ENCODE results near the gene AP1S3. TPM values are rescaled to one million over a fixed set of nuclear protein-coding genes. Genes with fewer than 3 reads are reported as not detected.

The AP1S3 gene
- total and polyA plus RNA-seq, 2 donors (not counting 3 experiments of a cell fraction or from before 2014, with no cell fraction given) = 0.69 to 3.8 TPM

- Histone ChIP-seq H3K4me3 (replicated peaks in 1 of 3; ENCODE audit: insufficient read depth in 1 of 3, low read depth in 1 of 3, low read length in 3 of 3) (no peak overlapping the region), H4K20me1 (replicated peaks; ENCODE audit: control insufficient read depth, extremely low read depth, insufficient read depth, low read length) (no peaks in the 10 kb centered on the region), H3K79me2 (ENCODE audit: control insufficient read depth, insufficient read depth, low read length) (no peaks in the 10 kb centered on the region), H3K4me1 (ENCODE audit: control insufficient read depth, extremely low read depth, insufficient read depth, low read length) (no peaks in the 10 kb centered on the region), H3K27me3 (ENCODE audit: control insufficient read depth in 2 of 2, insufficient read depth in 2 of 2, low read length in 2 of 2) (no peaks in the 10 kb centered on the region), H2AFZ (ENCODE audit: low read depth, low read length) (no peak overlapping the region), H3K4me2 (ENCODE audit: insufficient read depth, low read length) (no peak overlapping the region), H3K27ac (ENCODE audit: insufficient read depth, low read depth, low read length) (no peak overlapping the region), H3K36me3 (ENCODE audit: control insufficient read depth in 2 of 2, extremely low read depth in 1 of 2, insufficient read depth in 2 of 2, low read length in 2 of 2) (no peaks in the 10 kb centered on the region), H3K9me1 (replicated peaks; ENCODE audit: control insufficient read depth, extremely low read depth, insufficient read depth, low read length) (peaks cover 2% of the 10 kb centered on the region), H3K9me3 (replicated peaks; ENCODE audit: control insufficient read depth, insufficient read depth, low read length) (no peaks in the 10 kb centered on the region), H3K9ac (replicated peaks; ENCODE audit: extremely low read depth, insufficient read depth, low read length) (no peak overlapping the region)
- no TSS peak for BruUV-seq (replicated peaks)
- ChIA-PET CTCF (no interaction called here), POLR2A (no interaction called here)
- TF ChIP-seq POLR2A (IDR thresholded peaks at IDR 0.05; ENCODE audit: low read depth, low read length) = no peak
- TF ChIP-seq JUN (IDR thresholded peaks at IDR 0.05; ENCODE audit: borderline replicate concordance, insufficient read depth, insufficient read length, low read depth) = no peak
- no peak for TF ChIP-seq POLR2AphosphoS5 (IDR thresholded peaks at IDR 0.05; ENCODE audit: insufficient read depth, low read depth, low read length)
- TF ChIP-seq CTCF (IDR thresholded peaks at IDR 0.05; ENCODE audit: extremely low read depth in 1 of 2, insufficient read depth in 1 of 2, low read depth in 1 of 2, low read length in 2 of 2) = no peak
- FAIRE-seq (no peak), DNase-seq (ENCODE audit: low read depth, low spot score) (no peak)
- intact Hi-C loops (cut with micrococcal nuclease) (no loop called here), dilution Hi-C loops (cut with MboI; ENCODE audit: extremely low pct_ligation_motif_present, low sequenced_read_pairs) (no loop called here)
These were observed 53.1 kb downstream of the AP1S3 start for GRCh38 chr2:223784221-223784772.

DNA sequence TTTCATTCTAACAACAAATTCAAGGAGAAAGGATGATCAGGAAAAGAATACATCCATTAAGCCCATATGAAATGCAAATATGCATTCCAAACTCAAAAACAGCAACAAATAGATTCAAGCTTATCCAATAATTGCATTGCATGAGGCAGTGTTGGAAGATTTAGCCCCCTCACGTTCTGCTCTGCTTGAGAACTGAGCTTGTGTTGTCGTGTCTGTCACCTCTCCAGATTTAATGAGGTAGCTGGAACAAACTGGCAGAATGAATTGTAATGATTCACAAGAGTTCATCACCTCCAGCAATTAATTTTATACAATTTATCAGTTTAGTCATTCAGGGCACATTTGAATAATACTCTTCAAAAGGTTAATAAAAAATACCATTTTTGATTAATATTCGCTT, 54.8 kb downstream of the AP1S3 start:
- dilution Hi-C loops (cut with MboI; ENCODE audit: extremely low pct_ligation_motif_present, low sequenced_read_pairs) (no loop called here), intact Hi-C loops (cut with micrococcal nuclease) (no loop called here)
- Histone ChIP-seq H4K20me1 (replicated peaks; ENCODE audit: control insufficient read depth, extremely low read depth, insufficient read depth, low read length) (no peaks in the 10 kb centered on the region), H3K4me1 (ENCODE audit: control insufficient read depth, extremely low read depth, insufficient read depth, low read length) (no peaks in the 10 kb centered on the region), H2AFZ (ENCODE audit: low read depth, low read length) (no peak overlapping the region), H3K36me3 (ENCODE audit: control insufficient read depth in 2 of 2, extremely low read depth in 1 of 2, insufficient read depth in 2 of 2, low read length in 2 of 2) (no peaks in the 10 kb centered on the region), H3K9ac (replicated peaks; ENCODE audit: extremely low read depth, insufficient read depth, low read length) (no peak overlapping the region), H3K9me3 (replicated peaks; ENCODE audit: control insufficient read depth, insufficient read depth, low read length) (no peaks in the 10 kb centered on the region), H3K4me3 (replicated peaks in 1 of 3; ENCODE audit: insufficient read depth in 1 of 3, low read depth in 1 of 3, low read length in 3 of 3) (no peak overlapping the region), H3K27ac (ENCODE audit: insufficient read depth, low read depth, low read length) (no peak overlapping the region), H3K27me3 (ENCODE audit: control insufficient read depth in 2 of 2, insufficient read depth in 2 of 2, low read length in 2 of 2) (no peaks in the 10 kb centered on the region), H3K79me2 (ENCODE audit: control insufficient read depth, insufficient read depth, low read length) (no peaks in the 10 kb centered on the region), H3K4me2 (ENCODE audit: insufficient read depth, low read length) (no peak overlapping the region), H3K9me1 (replicated peaks; ENCODE audit: control insufficient read depth, extremely low read depth, insufficient read depth, low read length) (no peaks in the 10 kb centered on the region)
- TF ChIP-seq POLR2A (IDR thresholded peaks at IDR 0.05; ENCODE audit: low read depth, low read length) (no peak), GATA2 (IDR thresholded peaks at IDR 0.05; ENCODE audit: insufficient read depth, insufficient read length, low read depth, low read length) (no peak), MYC (IDR thresholded peaks at IDR 0.05; ENCODE audit: low read depth, low read length) (no peak), EZH2 (IDR thresholded peaks at IDR 0.05; ENCODE audit: borderline replicate concordance, low read depth, low read length, severe bottlenecking) (no peak), CTCF (IDR thresholded peaks at IDR 0.05; ENCODE audit: extremely low read depth in 1 of 2, insufficient read depth in 1 of 2, low read depth in 1 of 2, low read length in 2 of 2) (no peak), FOS (IDR thresholded peaks at IDR 0.05; ENCODE audit: borderline replicate concordance, insufficient read depth, low read length) (no peak), JUN (IDR thresholded peaks at IDR 0.05; ENCODE audit: borderline replicate concordance, insufficient read depth, insufficient read length, low read depth) (no peak), POLR2AphosphoS5 (IDR thresholded peaks at IDR 0.05; ENCODE audit: insufficient read depth, low read depth, low read length) (no peak)
- TF ChIP-seq, protein P1, sequence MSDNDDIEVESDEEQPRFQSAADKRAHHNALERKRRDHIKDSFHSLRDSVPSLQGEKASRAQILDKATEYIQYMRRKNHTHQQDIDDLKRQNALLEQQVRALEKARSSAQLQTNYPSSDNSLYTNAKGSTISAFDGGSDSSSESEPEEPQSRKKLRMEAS (IDR thresholded peaks at IDR 0.05; ENCODE audit: insufficient read depth, insufficient read length) = no peak
- no TSS peak for BruUV-seq (replicated peaks)
- FAIRE-seq (no peak), DNase-seq (ENCODE audit: low read depth, low spot score) (no peak)
- ChIA-PET CTCF (interaction anchor here (0.9 to 1.7 kb wide), 5 partner anchors 10 to 90 kb away, joined by 3 to 8 read pairs (median 4); no protein-coding TSS in a partner anchor), POLR2A (no interaction called here)
